Measurements from ENCODE around the gene KRTAP24-1.

KRTAP24-1 gene, protein sequence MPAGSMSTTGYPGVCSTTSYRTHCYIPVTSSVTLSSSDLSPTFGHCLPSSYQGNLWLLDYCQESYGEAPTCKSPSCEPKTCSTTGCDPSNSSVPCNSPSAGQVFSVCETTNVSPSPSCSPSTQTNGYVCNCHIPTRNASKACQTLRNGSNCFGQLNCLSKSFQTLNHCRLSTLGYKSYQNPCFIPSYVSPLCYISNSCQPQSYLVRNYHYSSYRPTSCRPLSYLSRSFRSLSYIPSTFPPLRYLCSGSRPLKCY

GRCh38 chr21:30282850-30283249 is at the start of gene KRTAP24-1:
TSS of gene KRTAP24-1 (minus strand) at chr21:30282950. CDS start at chr21:30282932, 18 bp downstream.
- no peak for DNase-seq (ENCODE audit: low read depth)

DNA sequence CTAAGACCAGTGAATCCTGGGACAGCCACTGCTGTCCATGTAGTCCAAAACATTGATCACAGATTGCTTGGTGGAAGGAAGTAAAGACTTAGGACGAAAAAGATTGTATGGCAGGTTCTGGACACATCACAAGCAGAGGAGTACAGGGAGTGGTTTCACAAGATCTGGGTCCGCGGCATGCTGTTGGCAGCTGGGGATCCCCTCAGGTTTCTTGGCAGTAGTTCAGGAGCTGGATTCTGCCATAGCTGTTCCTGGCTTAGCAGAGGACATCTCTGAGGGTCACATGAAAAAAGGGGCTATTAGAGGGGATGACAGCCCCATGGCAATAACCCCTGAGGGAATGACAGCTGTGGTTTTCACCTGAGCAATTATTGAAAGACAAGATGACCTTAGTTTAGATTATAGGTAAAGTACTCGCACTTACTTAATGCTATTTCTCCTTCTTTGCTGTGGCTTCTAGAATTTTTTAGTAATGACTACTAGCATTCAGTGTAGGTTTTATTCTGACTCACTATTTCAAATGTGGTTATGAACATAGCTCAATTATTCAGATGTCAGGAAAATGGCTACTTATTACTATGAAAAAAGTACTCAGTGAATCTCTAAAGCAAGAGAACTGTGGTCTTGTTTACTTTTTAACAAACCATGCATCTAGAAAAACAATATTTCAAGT is 46.6 kb upstream of the KRTAP24-1 start:
- DNase-seq (ENCODE audit: low read depth), result no peak

GRCh38 chr21:30326390-30326789 is 43.6 kb upstream of the KRTAP24-1 start:
- no peak for DNase-seq (ENCODE audit: low read depth)

DNA sequence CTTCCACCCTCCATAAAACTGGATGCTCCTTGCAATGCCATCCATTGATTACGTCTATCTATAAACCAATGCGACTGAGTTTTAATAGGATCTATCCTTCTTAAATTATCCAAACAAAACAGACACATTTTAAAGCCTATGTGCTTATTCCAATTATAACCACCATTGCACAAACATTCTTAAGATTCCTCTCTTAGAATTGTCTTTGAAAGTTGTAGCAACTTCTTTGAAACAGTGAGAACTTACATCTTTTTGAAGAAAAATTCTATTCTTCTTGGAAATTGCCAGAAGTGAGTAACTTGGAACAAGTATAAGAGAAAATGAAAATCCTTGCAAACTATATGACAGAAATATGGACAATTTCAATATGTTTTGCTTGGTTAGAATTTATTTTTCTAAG is 37.5 kb upstream of the KRTAP24-1 start, which contains the start of gene KRTAP26-1:
Gene KRTAP26-1, minus strand, starts transcription at position 101 of the 400 bp plus-strand sequence. CDS start 280 bp downstream, outside the sequence.
- DNase-seq (ENCODE audit: low read depth), result no peak

DNA sequence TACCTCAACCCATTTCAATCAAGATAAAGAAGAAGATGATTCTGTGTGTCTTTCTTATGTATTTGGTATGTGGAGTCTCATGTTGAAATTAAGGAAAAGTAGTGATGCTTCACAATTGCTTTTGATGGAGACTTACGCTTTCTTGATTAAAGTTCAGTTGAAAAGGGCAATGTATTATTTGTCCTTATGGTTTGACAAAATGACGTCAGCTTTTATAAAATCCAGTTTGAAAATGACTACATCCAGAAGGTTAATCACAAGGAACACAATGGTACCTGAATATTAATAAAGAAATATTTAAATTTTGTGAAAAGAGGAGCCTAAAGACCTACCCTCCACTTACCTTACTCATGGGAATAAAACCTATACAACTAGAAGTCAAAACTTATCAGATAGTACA is 33.0 kb upstream of the KRTAP24-1 start:
- no peak for DNase-seq (ENCODE audit: low read depth)

DNA sequence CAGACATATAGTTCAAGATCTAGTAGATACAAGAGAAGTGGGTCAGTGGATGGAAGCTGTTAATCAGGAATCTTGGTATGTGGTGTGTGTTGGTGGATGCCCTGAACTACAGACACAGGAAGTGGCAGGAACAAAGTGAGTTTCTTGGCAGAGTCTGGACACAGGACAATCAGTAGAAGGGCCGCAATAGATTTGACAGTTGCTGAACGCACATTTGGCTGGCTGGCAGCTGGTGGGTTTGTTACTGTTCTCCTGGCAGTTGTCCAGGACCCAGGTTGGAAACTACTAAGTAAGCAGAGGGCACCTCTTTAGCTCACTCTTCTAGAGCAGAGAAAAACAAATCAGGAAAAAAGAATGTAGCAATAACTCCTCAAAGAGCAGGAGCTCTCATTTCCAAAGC is 24.1 kb upstream of the KRTAP24-1 start:
- no peak for DNase-seq (ENCODE audit: low read depth)

GRCh38 chr21:30305136-30305535 is 22.4 kb upstream of the KRTAP24-1 start:
- DNase-seq (ENCODE audit: low read depth), result no peak

- no peak for DNase-seq (ENCODE audit: low read depth)
These were observed 6.5 kb upstream of the KRTAP24-1 start, which contains the start of gene KRTAP25-1 for GRCh38 chr21:30289215-30289614. TSS of gene KRTAP25-1 (minus strand) at chr21:30289514. CDS start at chr21:30289490, 24 bp downstream.

GRCh38 chr21:30271611-30272010 is 11.1 kb downstream of the KRTAP24-1 start:
- no peak for DNase-seq (ENCODE audit: low read depth)

- no peak for DNase-seq (ENCODE audit: low read depth)
These were observed 11.6 kb downstream of the KRTAP24-1 start for GRCh38 chr21:30271156-30271555.

GRCh38 chr21:30269803-30270530 is 12.8 kb downstream of the KRTAP24-1 start:
- DNase-seq (ENCODE audit: low read depth), result no peak

GRCh38 chr21:30268608-30269197 is 14.0 kb downstream of the KRTAP24-1 start:
- peak; percentile 25 for DNase-seq (ENCODE audit: low read depth)

DNA sequence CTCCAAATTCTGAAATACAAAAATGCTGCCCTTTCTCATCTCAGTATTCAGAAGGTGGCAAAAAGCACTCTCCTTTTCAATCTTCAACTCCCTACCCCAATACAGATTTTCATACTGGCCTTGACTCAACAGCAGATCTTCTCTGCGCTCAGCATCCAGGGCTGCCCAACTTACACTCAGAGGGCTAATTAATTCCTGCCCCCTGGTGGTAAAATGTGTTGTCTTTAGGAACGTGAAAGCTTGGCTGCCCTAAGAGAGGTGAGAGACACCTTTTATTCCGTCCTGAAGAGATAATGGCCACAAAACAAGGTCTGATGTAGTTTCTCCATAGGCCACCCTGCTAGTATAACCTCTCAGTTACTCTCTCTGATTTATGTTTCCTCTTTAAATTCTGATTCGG is 25.0 kb downstream of the KRTAP24-1 start:
- DNase-seq (ENCODE audit: low read depth), result no peak

DNA sequence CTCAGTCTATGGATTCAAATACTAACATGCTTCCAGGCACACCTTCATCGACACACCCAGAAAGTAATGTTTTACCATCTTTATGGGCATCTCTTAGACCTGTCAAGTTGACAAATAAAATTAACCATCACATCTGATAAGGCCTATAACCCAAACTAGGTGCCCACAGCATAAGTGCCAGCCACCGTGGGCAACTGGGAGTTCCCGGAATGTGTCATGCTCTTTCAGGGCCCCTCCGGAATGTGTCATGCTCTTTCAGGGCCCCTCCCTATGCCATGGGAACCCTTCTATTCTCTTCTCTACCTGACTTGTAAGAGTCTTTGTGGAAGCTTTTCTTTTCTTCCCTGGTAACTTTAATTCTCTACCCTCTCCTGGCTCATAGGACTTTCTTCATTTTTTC is 26.6 kb downstream of the KRTAP24-1 start:
- DNase-seq (ENCODE audit: low read depth), result no peak

GRCh38 chr21:30255679-30256078 is 27.1 kb downstream of the KRTAP24-1 start:
- DNase-seq (ENCODE audit: low read depth), result no peak

- DNase-seq (ENCODE audit: low read depth), result no peak
These were observed 31.0 kb downstream of the KRTAP24-1 start for GRCh38 chr21:30251781-30252180.

GRCh38 chr21:30249936-30250335 is 32.8 kb downstream of the KRTAP24-1 start:
- DNase-seq (ENCODE audit: low read depth), result no peak

DNA sequence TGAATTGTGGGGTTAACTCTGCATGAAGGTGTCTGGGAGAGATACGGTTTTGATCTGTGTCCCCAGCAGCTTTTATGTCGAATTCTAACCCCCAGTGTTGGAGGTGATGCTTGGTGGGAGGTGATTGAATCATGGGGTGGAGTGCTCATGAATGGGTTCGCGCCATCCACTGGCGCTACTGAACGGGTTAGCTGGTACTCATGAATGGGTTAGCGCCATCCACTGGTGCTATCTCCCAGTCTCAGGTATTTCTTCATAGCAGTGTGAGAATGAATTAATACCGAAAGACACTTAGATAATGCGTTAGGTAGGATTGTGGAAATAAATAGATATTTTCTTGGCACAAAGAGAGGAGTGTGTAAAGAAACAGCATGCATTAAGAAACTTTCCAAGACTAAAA is 33.9 kb downstream of the KRTAP24-1 start:
- no peak for DNase-seq (ENCODE audit: low read depth)

GRCh38 chr21:30245061-30245460 is 37.7 kb downstream of the KRTAP24-1 start:
- DNase-seq (ENCODE audit: low read depth), result no peak

GRCh38 chr21:30243691-30244090 is 39.1 kb downstream of the KRTAP24-1 start:
- no peak for DNase-seq (ENCODE audit: low read depth)

DNA sequence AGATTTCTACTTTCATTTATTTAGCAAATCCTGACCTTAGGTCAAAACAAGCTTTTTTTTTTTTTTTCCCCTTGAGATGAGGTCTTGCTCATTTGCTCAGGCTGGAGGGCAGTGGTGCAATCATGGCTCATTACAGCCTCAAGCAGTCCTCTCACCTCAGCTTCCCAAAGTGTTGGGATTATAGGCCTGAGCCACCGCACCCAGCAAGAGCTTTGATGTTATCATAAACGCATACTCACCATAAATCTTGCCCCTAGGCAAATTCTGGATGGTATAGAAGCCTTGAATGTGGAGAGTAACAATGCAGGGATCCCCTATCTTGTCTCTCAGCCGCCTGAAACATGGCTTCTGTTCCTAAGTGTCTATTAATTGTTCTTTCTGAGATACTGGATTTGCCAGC is 42.1 kb downstream of the KRTAP24-1 start:
- no peak for DNase-seq (ENCODE audit: low read depth)

- DNase-seq (ENCODE audit: low read depth), result no peak
These were observed 44.6 kb downstream of the KRTAP24-1 start for GRCh38 chr21:30238168-30238567.

All from CMK (cell line).